Ishikawa (cell line): ENCODE measurements around the gene CCM2.

Source experiments
- CEBPB ChIP-seq: IDR thresholded peaks from 2 replicates; pipeline ENCODE4 v1.6.1; 2012
- CREB1 ChIP-seq: IDR thresholded peaks from 2 replicates; pipeline ENCODE4 v1.6.1; 2012; ENCODE audit warnings: low read depth
- TF ChIP-seq, protein P1 (sequence below): IDR thresholded peaks from 2 replicates; pipeline ENCODE4 v1.6.1; 2012

DNA sequence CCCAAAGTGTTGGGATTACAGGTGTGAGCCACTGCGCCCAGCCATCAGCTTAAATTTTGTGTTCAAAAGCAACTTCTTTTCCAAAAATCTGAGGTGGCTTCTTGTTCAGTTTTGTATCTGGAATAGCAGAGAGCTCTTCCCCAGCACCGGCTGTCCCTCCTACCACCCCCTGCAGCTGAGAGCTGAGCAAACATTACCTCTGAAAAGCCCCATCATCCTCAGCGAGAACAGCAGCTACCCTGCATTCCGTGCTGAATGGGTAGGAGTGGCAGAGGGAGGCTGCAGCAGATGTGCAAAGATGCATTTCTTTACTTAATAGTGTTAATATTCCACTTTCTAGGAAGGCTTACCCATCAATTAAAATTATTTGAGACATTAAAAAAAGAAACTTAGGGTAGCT lies 31.8 kb downstream of the CCM2 start:
- no peak for TF ChIP-seq CEBPB
- TF ChIP-seq, protein P1, sequence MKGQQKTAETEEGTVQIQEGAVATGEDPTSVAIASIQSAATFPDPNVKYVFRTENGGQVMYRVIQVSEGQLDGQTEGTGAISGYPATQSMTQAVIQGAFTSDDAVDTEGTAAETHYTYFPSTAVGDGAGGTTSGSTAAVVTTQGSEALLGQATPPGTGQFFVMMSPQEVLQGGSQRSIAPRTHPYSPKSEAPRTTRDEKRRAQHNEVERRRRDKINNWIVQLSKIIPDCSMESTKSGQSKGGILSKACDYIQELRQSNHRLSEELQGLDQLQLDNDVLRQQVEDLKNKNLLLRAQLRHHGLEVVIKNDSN, result no peak
- TF ChIP-seq CREB1, result no peak
